Esophagus (tissue), 2 donors: ENCODE results near the gene LETMD1. TPM values are rescaled to one million over a fixed set of nuclear protein-coding genes. Genes with fewer than 3 reads are reported as not detected.

ENCODE experiments used
- H3K27ac ChIP-seq, 2 donors: one replicate each; pipeline ENCODE4 v1.5.1; 2013; ENCODE audit warnings: low read depth in 2 of 2, mild to moderate bottlenecking in 2 of 2, inconsistent platforms in 1 of 2, low read length in 1 of 2, moderate library complexity in 1 of 2
- H3K27me3 ChIP-seq, 2 donors: one replicate each; pipeline ENCODE4 v1.6.1; 2013; ENCODE audit warnings: low read length in 2 of 2, control low read depth in 1 of 2, mild to moderate bottlenecking in 1 of 2; ENCODE audit not compliant: insufficient read depth in 2 of 2, control insufficient read depth in 1 of 2
- H3K36me3 ChIP-seq, 2 donors: one replicate each; pipeline ENCODE4 v1.6.1; 2013; ENCODE audit warnings: low read length in 1 of 2; ENCODE audit not compliant: control insufficient read depth in 2 of 2, insufficient read depth in 2 of 2
- H3K4me1 ChIP-seq, 2 donors: one replicate each; pipeline ENCODE4 v1.6.1; 2013; ENCODE audit warnings: low read length in 1 of 2; ENCODE audit not compliant: control insufficient read depth in 2 of 2, insufficient read depth in 2 of 2
- H3K4me3 ChIP-seq, 2 donors: one replicate each; pipeline ENCODE4 v1.5.1; 2013; ENCODE audit warnings: low read length in 2 of 2, mild to moderate bottlenecking in 2 of 2, low read depth in 1 of 2, moderate library complexity in 1 of 2
- H3K9me3 ChIP-seq, 2 donors: one replicate each; pipeline ENCODE4 v1.6.1; 2013; ENCODE audit warnings: mild to moderate bottlenecking in 2 of 2, low read depth in 1 of 2, low read length in 1 of 2, moderate library complexity in 1 of 2; ENCODE audit not compliant: control insufficient read depth in 2 of 2, insufficient read depth in 1 of 2
- WGBS, 2 donors: extraction: QIAGEN DNeasy Blood & Tissue Kit; methylation state at CpG; one replicate each; pipeline ENCODE4 v1.1.7; 2013; 5-methylcytosine and 5-hydroxymethylcytosine counted together
- polyA plus RNA-seq, 2 donors: library from polyadenylated mRNA; stranded (reverse); fragments of 200-250 nt; gene quantifications; one replicate each; pipeline ENCODE4 v1.2.3, GENCODE V29; 2013
- donor health status: healthy with polysubstance abuse.
- donor health status: Bipolar disorder and iron deficiency.

Gene LETMD1
- polyA plus RNA-seq: 10 to 100 TPM; 30.9 to 36.8 TPM

DNA sequence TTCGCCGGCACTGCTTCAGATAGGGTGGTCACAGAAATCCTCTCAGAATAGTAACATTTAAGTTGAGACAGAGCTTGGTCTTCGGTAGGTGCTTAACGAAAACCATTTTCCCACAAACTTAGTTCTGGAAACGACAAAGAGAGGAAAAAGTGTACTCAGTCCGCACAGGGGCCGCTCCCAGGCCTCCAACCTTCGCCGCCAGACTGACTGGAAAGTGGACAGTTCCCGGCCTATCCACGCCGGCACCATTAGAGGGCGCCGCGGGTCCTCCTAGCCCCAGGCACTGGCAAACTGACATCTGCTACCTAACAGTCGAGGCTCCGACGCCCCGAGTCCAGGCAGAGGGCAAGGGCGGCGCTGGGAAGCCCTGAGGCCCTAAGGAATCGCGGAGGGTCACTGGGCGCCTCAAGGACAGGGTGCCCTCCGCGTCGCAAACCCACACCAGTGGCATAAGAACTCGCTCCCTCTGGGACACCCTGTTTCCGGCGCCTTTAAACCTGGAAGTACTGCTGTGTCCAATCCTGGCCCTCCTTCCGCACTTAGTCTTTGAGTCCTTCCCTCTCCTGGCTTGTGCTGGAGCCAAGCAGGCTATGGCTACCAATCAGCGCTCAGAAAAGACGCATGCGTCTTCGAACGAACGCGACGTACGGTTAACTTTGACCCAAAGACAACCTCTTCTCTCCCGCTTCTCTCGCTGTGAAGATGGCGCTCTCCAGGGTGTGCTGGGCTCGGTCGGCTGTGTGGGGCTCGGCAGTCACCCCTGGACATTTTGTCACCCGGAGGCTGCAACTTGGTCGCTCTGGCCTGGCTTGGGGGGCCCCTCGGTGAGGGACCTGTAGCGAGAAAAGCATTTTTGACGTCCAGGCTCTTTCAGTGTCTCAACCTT is at the start of gene LETMD1:
Gene LETMD1 (plus strand): TSS at position 673 of the 886 bp plus-strand sequence. CDS start 30 bp downstream, at position 703.
- Histone ChIP-seq H3K4me1 (no peaks in the 10 kb centered on the region), H3K27ac (peak within 1 kb of the TSS; percentile 94 to 96), H3K9me3 (no peaks in the 10 kb centered on the region), H3K36me3 (peaks cover under 1 to 4% of the 10 kb centered on the region in 2 donors), H3K4me3 (peak within 1 kb of the TSS; percentile 79 to 90), H3K27me3 (no peaks in the 10 kb centered on the region)
- WGBS, 2 donors: 3% methylated on average over 51 of the region's 51 CpGs

- Histone ChIP-seq H3K4me1 (no peaks in the 10 kb centered on the region), H3K27me3 (no peaks in the 10 kb centered on the region), H3K27ac (no peak overlapping the region), H3K36me3 (peaks cover 5 to 14% of the 10 kb centered on the region in 2 donors), H3K4me3 (no peak overlapping the region), H3K9me3 (no peaks in the 10 kb centered on the region)
- 90 to 96% methylated on average over 4 of the region's 4 CpGs for WGBS, 2 donors
Measured at GRCh38 chr12:50999093-50999492, 49.0 kb upstream of the LETMD1 start.

- Histone ChIP-seq H3K27me3 (no peaks in the 10 kb centered on the region), H3K4me1 (no peaks in the 10 kb centered on the region), H3K4me3 (no peak overlapping the region), H3K36me3 (peaks cover 5 to 9% of the 10 kb centered on the region in 2 donors), H3K9me3 (no peaks in the 10 kb centered on the region), H3K27ac (no peak overlapping the region)
- WGBS, 2 donors: 49 to 67% methylated on average over 7 of the region's 7 CpGs
Measured at GRCh38 chr12:51000245-51000644, 47.9 kb upstream of the LETMD1 start.

DNA sequence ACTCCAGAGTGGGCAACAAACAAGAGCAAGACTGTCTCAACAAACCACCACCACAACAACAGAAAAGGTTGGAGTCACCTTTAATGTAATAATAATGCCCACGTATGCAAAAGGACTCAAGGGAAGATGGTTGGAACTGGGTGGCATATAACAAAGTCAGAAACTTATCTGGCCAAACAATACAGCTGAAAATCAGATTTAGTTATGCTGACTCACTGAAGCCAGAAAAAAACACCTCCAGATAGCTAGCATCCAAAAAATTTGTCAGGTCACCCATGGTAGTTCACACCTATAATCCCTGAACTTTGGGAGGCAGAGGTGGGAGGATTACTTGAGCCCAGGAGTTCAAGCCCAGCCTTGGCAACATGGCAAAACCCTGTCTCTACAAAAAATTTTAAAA is 46.3 kb upstream of the LETMD1 start:
- Histone ChIP-seq H3K4me1 (no peaks in the 10 kb centered on the region), H3K9me3 (no peaks in the 10 kb centered on the region), H3K27me3 (no peaks in the 10 kb centered on the region), H3K27ac (no peak overlapping the region), H3K4me3 (no peak overlapping the region), H3K36me3 (peaks cover 5 to 7% of the 10 kb centered on the region in 2 donors)
- WGBS, 2 donors: 89 to 95% methylated on average over 1 of the region's 1 CpG

DNA sequence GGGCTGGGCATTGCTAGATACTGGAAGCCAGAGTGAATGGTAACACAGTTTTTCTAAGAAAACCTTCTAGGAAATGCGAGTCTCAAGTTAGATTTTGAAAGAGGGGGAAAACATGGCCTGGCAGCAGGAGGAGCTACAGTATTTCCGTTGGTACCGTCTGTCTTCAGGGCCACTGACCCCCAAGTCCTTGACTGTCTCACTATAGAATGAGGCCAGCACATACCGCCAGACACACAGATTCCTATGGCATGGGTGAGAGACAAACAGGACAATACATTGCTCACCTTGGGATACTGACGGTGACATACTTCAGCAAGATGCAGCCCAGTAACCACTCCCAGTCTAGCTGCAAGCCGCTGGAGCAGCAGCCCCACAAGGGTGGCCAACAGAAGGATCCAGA is 43.6 kb upstream of the LETMD1 start:
- H3K27ac ChIP-seq: no peak overlapping the region
- H3K4me1 ChIP-seq: no peaks in the 10 kb centered on the region
- H3K36me3 ChIP-seq: peaks cover 5 to 7% of the 10 kb centered on the region in 2 donors
- WGBS, 2 donors: 78 to 84% methylated on average over 6 of the region's 6 CpGs
- H3K27me3 ChIP-seq: no peaks in the 10 kb centered on the region
- H3K9me3 ChIP-seq: no peaks in the 10 kb centered on the region
- no peak overlapping the region for H3K4me3 ChIP-seq

- 89 to 90% methylated on average over 3 of the region's 3 CpGs for WGBS, 2 donors
- no peaks in the 10 kb centered on the region for H3K9me3 ChIP-seq
- H3K4me3 ChIP-seq: no peak overlapping the region
- no peaks in the 10 kb centered on the region for H3K4me1 ChIP-seq
- no peaks in the 10 kb centered on the region for H3K27me3 ChIP-seq
- H3K36me3 ChIP-seq: peaks cover 5 to 7% of the 10 kb centered on the region in 2 donors
- no peak overlapping the region for H3K27ac ChIP-seq
Measured at GRCh38 chr12:51005030-51005429, 43.1 kb upstream of the LETMD1 start.

GRCh38 chr12:51005671-51006070 is 42.5 kb upstream of the LETMD1 start:
- H3K27ac ChIP-seq: no peak overlapping the region
- H3K4me3 ChIP-seq: no peak overlapping the region
- peaks cover 5 to 7% of the 10 kb centered on the region in 2 donors for H3K36me3 ChIP-seq
- H3K4me1 ChIP-seq: no peaks in the 10 kb centered on the region
- WGBS, 2 donors: 58 to 62% methylated on average over 3 of the region's 3 CpGs
- no peaks in the 10 kb centered on the region for H3K9me3 ChIP-seq
- H3K27me3 ChIP-seq: no peaks in the 10 kb centered on the region

DNA sequence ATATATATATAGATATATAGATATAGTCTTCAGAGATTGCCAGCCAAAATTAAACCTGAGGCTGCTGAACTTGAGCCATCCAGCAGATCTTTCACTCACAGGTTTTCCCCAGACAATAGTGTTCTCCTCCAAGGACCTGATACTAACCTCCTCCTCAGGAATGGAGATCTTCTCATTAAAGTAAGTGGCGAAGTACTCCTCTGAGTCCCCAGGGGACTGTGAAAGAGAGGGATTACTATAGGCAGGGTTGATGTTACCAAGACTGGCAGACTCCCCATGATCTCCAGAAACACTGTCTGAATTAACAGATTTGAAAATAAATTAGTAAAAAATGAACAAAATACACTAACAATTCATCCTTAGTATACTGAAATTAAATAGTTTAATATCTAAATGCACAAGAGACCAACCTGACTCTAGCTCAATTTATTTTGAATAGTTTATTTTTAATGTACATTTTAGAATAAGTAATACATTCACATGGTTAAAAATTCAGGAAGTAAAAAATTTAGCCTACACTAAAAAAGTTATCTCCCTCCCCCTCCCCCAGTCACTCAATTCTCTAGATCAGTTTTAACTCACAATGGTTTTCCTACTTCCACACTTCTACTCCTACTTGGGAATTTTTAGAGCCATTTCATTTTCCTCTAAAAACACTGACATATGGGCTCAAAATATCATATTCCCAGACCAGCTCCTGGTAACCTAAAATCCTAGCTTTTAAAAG is 39.6 kb upstream of the LETMD1 start:
- no peak overlapping the region for H3K4me3 ChIP-seq
- H3K27ac ChIP-seq: no peak overlapping the region
- H3K9me3 ChIP-seq: no peaks in the 10 kb centered on the region
- H3K36me3 ChIP-seq: peaks cover 3 to 5% of the 10 kb centered on the region in 2 donors
- no peaks in the 10 kb centered on the region for H3K27me3 ChIP-seq
- WGBS, 2 donors: 89 to 92% methylated on average over 1 of the region's 1 CpG
- H3K4me1 ChIP-seq: no peaks in the 10 kb centered on the region

DNA sequence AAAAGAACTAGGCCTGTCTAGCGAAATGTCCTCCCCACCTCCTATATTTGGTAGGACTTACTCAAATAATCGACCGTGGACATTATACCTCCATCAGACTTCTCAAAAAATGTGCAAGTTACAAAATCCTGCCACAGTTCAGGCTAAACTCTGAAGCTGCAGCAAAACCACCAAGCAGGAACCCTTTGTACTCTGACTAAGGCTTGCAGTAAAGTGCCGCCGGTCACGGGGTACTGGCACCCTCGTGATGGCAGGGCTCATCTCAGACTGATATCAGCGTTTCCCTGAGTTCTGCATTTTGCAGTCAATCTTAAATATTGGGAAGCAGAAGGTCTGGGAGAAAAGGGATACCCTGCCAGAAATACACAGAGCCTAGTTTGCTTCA is 39.1 kb upstream of the LETMD1 start:
- 67 to 73% methylated on average over 8 of the region's 8 CpGs for WGBS, 2 donors
- no peaks in the 10 kb centered on the region for H3K4me1 ChIP-seq
- H3K9me3 ChIP-seq: no peaks in the 10 kb centered on the region
- no peaks in the 10 kb centered on the region for H3K27me3 ChIP-seq
- H3K36me3 ChIP-seq: peaks cover 3 to 5% of the 10 kb centered on the region in 2 donors
- no peak overlapping the region for H3K4me3 ChIP-seq
- no peak overlapping the region for H3K27ac ChIP-seq
